HEK293 (cell line): ENCODE data around the gene THSD4.
A peak's percentile ranks its signal among the peaks of the same experiment; 100 is the strongest.

ENCODE experiments used
- TRIM28 ChIP-seq: IDR thresholded peaks from 2 replicates; pipeline ENCODE4 v1.6.1; 2011; ENCODE audit warnings: low read length, control low read depth, borderline replicate concordance
- ZBTB48 ChIP-seq: fragments of 450-650 bp; formaldehyde crosslinking; IDR thresholded peaks from 2 replicates; pipeline ENCODE4 v1.5.1; 2016; ENCODE audit warnings: missing biosample characterization, missing genetic modification characterization
- TF ChIP-seq, protein P1 (sequence below): fragments of 450-650 bp; formaldehyde crosslinking; IDR thresholded peaks from 2 replicates; pipeline ENCODE4 v1.5.1; 2016; ENCODE audit warnings: missing biosample characterization, missing genetic modification characterization

DNA sequence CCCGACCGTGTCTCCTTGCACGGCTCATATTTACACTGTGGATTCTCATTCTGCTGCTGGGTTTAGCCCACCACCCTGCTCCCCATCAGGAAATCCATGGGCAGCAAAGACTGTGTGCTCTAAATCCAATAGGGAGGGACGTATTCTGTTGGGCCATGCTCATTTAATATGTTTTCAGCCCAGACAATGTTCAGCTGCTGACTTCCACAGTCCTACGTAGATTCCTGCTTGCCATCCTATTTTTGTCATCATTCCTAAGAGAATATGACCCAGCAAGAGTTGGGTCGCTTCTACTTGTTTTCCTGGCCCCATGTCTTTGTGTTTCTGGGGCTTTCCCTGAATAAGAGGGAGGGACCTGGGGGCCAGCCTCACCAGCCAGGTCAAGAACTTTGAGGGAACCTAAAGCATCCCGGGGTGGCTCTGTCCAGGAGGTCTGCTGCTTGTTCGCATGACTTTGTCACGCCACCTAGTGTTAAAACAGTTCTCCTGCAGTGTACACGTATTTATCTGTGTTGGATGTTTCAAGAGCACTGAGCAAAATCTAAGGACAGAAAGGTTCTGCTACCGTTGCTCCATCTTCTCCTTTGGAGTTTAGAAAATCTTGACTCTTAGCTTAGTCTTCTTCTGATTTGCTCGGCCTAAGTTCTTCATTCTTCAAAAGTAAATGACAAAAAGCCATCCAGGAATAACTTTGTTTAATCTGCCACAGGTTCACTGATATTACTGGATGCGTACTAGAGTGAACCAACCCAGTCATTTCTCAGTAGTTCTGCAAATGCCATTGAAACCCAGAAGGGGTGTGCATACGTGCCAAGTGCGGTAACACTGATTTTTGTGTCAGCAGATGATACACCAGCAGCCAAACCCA is 615.2 kb downstream of the THSD4 start:
- no peak for TF ChIP-seq TRIM28
- TF ChIP-seq, protein P1, sequence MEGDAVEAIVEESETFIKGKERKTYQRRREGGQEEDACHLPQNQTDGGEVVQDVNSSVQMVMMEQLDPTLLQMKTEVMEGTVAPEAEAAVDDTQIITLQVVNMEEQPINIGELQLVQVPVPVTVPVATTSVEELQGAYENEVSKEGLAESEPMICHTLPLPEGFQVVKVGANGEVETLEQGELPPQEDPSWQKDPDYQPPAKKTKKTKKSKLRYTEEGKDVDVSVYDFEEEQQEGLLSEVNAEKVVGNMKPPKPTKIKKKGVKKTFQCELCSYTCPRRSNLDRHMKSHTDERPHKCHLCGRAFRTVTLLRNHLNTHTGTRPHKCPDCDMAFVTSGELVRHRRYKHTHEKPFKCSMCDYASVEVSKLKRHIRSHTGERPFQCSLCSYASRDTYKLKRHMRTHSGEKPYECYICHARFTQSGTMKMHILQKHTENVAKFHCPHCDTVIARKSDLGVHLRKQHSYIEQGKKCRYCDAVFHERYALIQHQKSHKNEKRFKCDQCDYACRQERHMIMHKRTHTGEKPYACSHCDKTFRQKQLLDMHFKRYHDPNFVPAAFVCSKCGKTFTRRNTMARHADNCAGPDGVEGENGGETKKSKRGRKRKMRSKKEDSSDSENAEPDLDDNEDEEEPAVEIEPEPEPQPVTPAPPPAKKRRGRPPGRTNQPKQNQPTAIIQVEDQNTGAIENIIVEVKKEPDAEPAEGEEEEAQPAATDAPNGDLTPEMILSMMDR (tag by site-specific recombination), result peak; percentile 69
- TF ChIP-seq ZBTB48 (tag by site-specific recombination), result no peak
